Adrenal gland (tissue), 12 donors: ENCODE data around the gene METTL25B. TPM values are rescaled to one million over a fixed set of nuclear protein-coding genes. Genes with fewer than 3 reads are reported as not detected.

Experiments
- DNase-seq, 7 donors: peaks; one replicate each; pipeline ENCODE4 v3.0.0-alpha.2; 2019 to 2020
- H3K27ac ChIP-seq, 5 donors: fragments of 200-600 bp; sonication (generic) in 4 of 5; 1 replicate in 3 of 5; 2 replicates in 2 of 5; pipeline versions ENCODE4 v1.5.1 to v1.8.0; 2016 to 2020; ENCODE audit warnings: mild to moderate bottlenecking in 1 of 5
- H3K27me3 ChIP-seq: fragments of 200-600 bp; 2 replicates; pipeline ENCODE4 v1.8.0; 2021
- H3K36me3 ChIP-seq, 2 donors: fragments of 200-600 bp; replicated peaks in 1 of 2; 1 replicate in 1 of 2; 2 replicates in 1 of 2; pipeline versions ENCODE4 v1.5.1 to v1.8.0; 2018 to 2022
- H3K4me1 ChIP-seq, 2 donors: fragments of 200-600 bp; replicated peaks in 1 of 2; 1 replicate in 1 of 2; 2 replicates in 1 of 2; pipeline versions ENCODE4 v1.5.1 to v1.8.0; 2018 to 2021
- H3K4me3 ChIP-seq, 4 donors: fragments of 200-600 bp; sonication (generic) in 3 of 4; one replicate each; pipeline ENCODE4 v1.5.1; 2016 to 2018
- H3K9me3 ChIP-seq, 3 donors: fragments of 200-600 bp; sonication (generic) in 1 of 3; replicated peaks in 1 of 3; 1 replicate in 2 of 3; 2 replicates in 1 of 3; pipeline versions ENCODE4 v1.5.1 to v1.8.0; 2016 to 2021
- CTCF ChIP-seq, 6 experiments: fragments of 450-650 bp in 4 of 6; fragments of 200-600 bp in 2 of 6; sonication (generic) in 1 of 6; IDR thresholded peaks; 1 replicate in 5 of 6; 2 replicates in 1 of 6; pipeline versions ENCODE4 v1.5.1 to v1.8.0; 2016 to 2021; ENCODE audit warnings: antibody characterized with exemption in 6 of 6, mild to moderate bottlenecking in 2 of 6, moderate library complexity in 1 of 6
- POLR2A ChIP-seq, 2 donors: fragments of 450-650 bp; IDR thresholded peaks; one replicate each; pipeline ENCODE4 v1.6.1; 2017; ENCODE audit warnings: antibody characterized with exemption in 2 of 2, mild to moderate bottlenecking in 2 of 2, moderate library complexity in 1 of 2
- WGBS, 4 donors: extraction: QIAGEN DNeasy Blood & Tissue Kit in 2 of 4; methylation state at CpG; one replicate each; pipeline versions ENCODE4 v1.1.5 to v1.1.7; 2013 to 2017; 5-methylcytosine and 5-hydroxymethylcytosine counted together
- intact Hi-C, 2 donors: fragments of 100-400 bp; cut with DNase I; formaldehyde crosslinking; loops; one replicate each; pipeline versions ENCODE4 v1.14.1 to v1.15.0; 2022 to 2023
- polyA plus RNA-seq, 3 donors: library from polyadenylated mRNA; stranded (reverse); fragments of 200-250 nt in 2 of 3; fragments of 350-450 nt in 1 of 3; fragmentation: Illumina TruSeq in 1 of 3; extraction: RNeasy Lipid Tissue Mini Kit (QIAGEN cat#74804) in 1 of 3; gene quantifications; one replicate each; pipeline ENCODE4 v1.2.3, GENCODE V29; 2013 to 2014
- total RNA-seq, 9 donors: library from RNA; depleted of rRNA in 4 of 9; stranded (reverse); fragments of >200 nt in 4 of 9; fragments of 120-200 nt in 1 of 9; fragmentation: NEBNext Ultra II Directional in 1 of 9; extraction: Animal tissue kit (Norgen Biotek cat#: 25700) in 1 of 9; gene quantifications; one replicate each; pipeline versions ENCODE4 v1.1.0 to v1.2.4, GENCODE V29; 2013 to 2023
- donor health status: healthy with polysubstance abuse.
- donor health status: Bipolar disorder and iron deficiency.
- donor health status: DM: yes; HTN: yes; CAD: no.
- donor health status: DM: no; HTN: no; CAD: no.
- donor health status: DM: no; HTN: no; CAD: no.
- donor health status: DM: yes; HTN: yes; CAD: no.

Gene METTL25B
- total and polyA plus RNA-seq, 12 donors, result 17.4 to 140 (median 32.5) TPM

GRCh38 chr1:156785458-156785857, 57.2 kb downstream of the METTL25B start:
- peaks cover 0 to 60% of the 10 kb centered on the region in 2 donors for H3K36me3 ChIP-seq
- intact Hi-C loops, result no loop called here
- no peaks in the 10 kb centered on the region for H3K27me3 ChIP-seq
- TF ChIP-seq CTCF (IDR thresholded peaks at IDR 0.05), result no peak
- TF ChIP-seq POLR2A (IDR thresholded peaks at IDR 0.05), result no peak
- DNase-seq, result no peak
- H3K9me3 ChIP-seq, result no peaks in the 10 kb centered on the region
- H3K4me3 ChIP-seq, result no peak overlapping the region
- WGBS, 4 donors, result 84 to 93% (median 85%) methylated on average over 6 of the region's 6 CpGs
- H3K4me1 ChIP-seq, result peaks cover 18 to 20% of the 10 kb centered on the region in 2 donors
- H3K27ac ChIP-seq, result no peak overlapping the region

Other genes with a start within 250 kb of the METTL25B start
- 10 to 100 TPM in 8 of 9 donors, 1 to 10 TPM in 1; 7.8 to 89.9 (median 71.2) TPM for gene MEF2D, start 227.7 kb upstream of the METTL25B start, total RNA-seq
- gene MEF2D, start 227.7 kb upstream of the METTL25B start, polyA plus RNA-seq, result 10 to 100 TPM; 29.1 to 37.4 (median 35.3) TPM
- gene IQGAP3, start 155.9 kb upstream of the METTL25B start, total RNA-seq, result 1 to 10 TPM in 4 of 9 donors, under 1 TPM in 5; 0.24 to 5.3 (median 0.83) TPM
- 1 to 10 TPM in 1 of 3 donors, under 1 TPM in 2; 0.16 to 2.2 (median 0.40) TPM for gene IQGAP3, start 155.9 kb upstream of the METTL25B start, polyA plus RNA-seq
- gene TTC24, start 148.7 kb upstream of the METTL25B start, total RNA-seq, result not detected
- gene TTC24, start 148.7 kb upstream of the METTL25B start, polyA plus RNA-seq, result under 1 TPM in 1 of 3 donors, not detected in 2; 0.20 TPM
- 100 to 1,000 TPM in 5 of 9 donors, 10 to 100 TPM in 4; 74.6 to 132 (median 103) TPM for gene NAXE, start 136.7 kb upstream of the METTL25B start, total RNA-seq
- gene NAXE, start 136.7 kb upstream of the METTL25B start, polyA plus RNA-seq, result 100 to 1,000 TPM in 1 of 3 donors, 10 to 100 TPM in 2; 49.4 to 124 (median 69.9) TPM
- gene GPATCH4, start 127.0 kb upstream of the METTL25B start, total RNA-seq, result 10 to 100 TPM in 8 of 9 donors, 1 to 10 TPM in 1; 7.8 to 42.4 (median 24.3) TPM
- 10 to 100 TPM; 13.9 to 72.2 (median 39.3) TPM for gene GPATCH4, start 127.0 kb upstream of the METTL25B start, polyA plus RNA-seq
- 1 to 10 TPM in 2 of 9 donors, under 1 TPM in 4, not detected in 3; 0.17 to 1.5 (median 0.73) TPM for gene HAPLN2, start 109.1 kb upstream of the METTL25B start, total RNA-seq
- gene HAPLN2, start 109.1 kb upstream of the METTL25B start, polyA plus RNA-seq, result 1 to 10 TPM in 2 of 3 donors, not detected in 1; 2.2 to 3.1 TPM
- 10 to 100 TPM in 3 of 9 donors, under 1 TPM in 4, not detected in 2; 0.11 to 36.3 (median 0.57) TPM for gene BCAN, start 86.4 kb upstream of the METTL25B start, total RNA-seq
- gene BCAN, start 86.4 kb upstream of the METTL25B start, polyA plus RNA-seq, result 10 to 100 TPM in 1 of 3 donors, 1 to 10 TPM in 2; 2.4 to 24.9 (median 8.9) TPM
- 10 to 100 TPM in 6 of 9 donors, 1 to 10 TPM in 3; 7.7 to 22.9 (median 13.6) TPM for gene NES, start 51.1 kb upstream of the METTL25B start, total RNA-seq
- gene NES, start 51.1 kb upstream of the METTL25B start, polyA plus RNA-seq, result 10 to 100 TPM; 13.2 to 26.9 (median 18.0) TPM
- 10 to 100 TPM in 1 of 9 donors, 1 to 10 TPM in 8; 3.1 to 11.6 (median 7.0) TPM for gene CRABP2, start 22.9 kb upstream of the METTL25B start, total RNA-seq
- 10 to 100 TPM in 2 of 3 donors, 1 to 10 TPM in 1; 5.0 to 17.8 (median 11.2) TPM for gene CRABP2, start 22.9 kb upstream of the METTL25B start, polyA plus RNA-seq
- gene ISG20L2, start 297 bp downstream of the METTL25B start, total RNA-seq, result 10 to 100 TPM; 10.6 to 38.5 (median 19.3) TPM
- gene ISG20L2, start 297 bp downstream of the METTL25B start, polyA plus RNA-seq, result 10 to 100 TPM in 1 of 3 donors, 1 to 10 TPM in 2; 5.5 to 40.0 (median 8.8) TPM
- 100 to 1,000 TPM in 5 of 9 donors, 10 to 100 TPM in 4; 46.7 to 140 (median 104) TPM for gene MRPL24, start 12.6 kb downstream of the METTL25B start, total RNA-seq
- gene MRPL24, start 12.6 kb downstream of the METTL25B start, polyA plus RNA-seq, result 100 to 1,000 TPM; 154 to 294 (median 239) TPM
- gene HDGF, start 23.2 kb downstream of the METTL25B start, total RNA-seq, result 100 to 1,000 TPM; 119 to 159 (median 144) TPM
- gene HDGF, start 23.2 kb downstream of the METTL25B start, polyA plus RNA-seq, result 100 to 1,000 TPM in 1 of 3 donors, 10 to 100 TPM in 2; 62.0 to 199 (median 96.0) TPM
- gene PRCC, start 39.1 kb downstream of the METTL25B start, total RNA-seq, result 10 to 100 TPM; 35.9 to 77.5 (median 56.9) TPM
- 100 to 1,000 TPM in 1 of 3 donors, 10 to 100 TPM in 2; 63.4 to 137 (median 67.6) TPM for gene PRCC, start 39.1 kb downstream of the METTL25B start, polyA plus RNA-seq
- gene SH2D2A, start 88.4 kb downstream of the METTL25B start, total RNA-seq, result 1 to 10 TPM in 5 of 9 donors, under 1 TPM in 3, not detected in 1; 0.11 to 4.8 (median 2.2) TPM
- 1 to 10 TPM in 1 of 3 donors, under 1 TPM in 2; 0.40 to 3.9 (median 0.91) TPM for gene SH2D2A, start 88.4 kb downstream of the METTL25B start, polyA plus RNA-seq
- 1 to 10 TPM in 1 of 9 donors, under 1 TPM in 6, not detected in 2; 0.04 to 1.3 (median 0.28) TPM for gene INSRR, start 130.6 kb downstream of the METTL25B start, total RNA-seq
- 1 to 10 TPM in 2 of 3 donors, under 1 TPM in 1; 0.22 to 8.7 (median 1.5) TPM for gene INSRR, start 130.6 kb downstream of the METTL25B start, polyA plus RNA-seq
- 10 to 100 TPM in 1 of 9 donors, 1 to 10 TPM in 3, under 1 TPM in 4, not detected in 1; 0.26 to 11.2 (median 3.2) TPM for gene NTRK1, start 132.4 kb downstream of the METTL25B start, total RNA-seq
- gene NTRK1, start 132.4 kb downstream of the METTL25B start, polyA plus RNA-seq, result 10 to 100 TPM in 2 of 3 donors, 1 to 10 TPM in 1; 1.1 to 22.6 (median 13.6) TPM
- 10 to 100 TPM in 5 of 9 donors, 1 to 10 TPM in 4; 4.5 to 31.1 (median 11.0) TPM for gene PEAR1, start 165.2 kb downstream of the METTL25B start, total RNA-seq
- gene PEAR1, start 165.2 kb downstream of the METTL25B start, polyA plus RNA-seq, result 10 to 100 TPM in 1 of 3 donors, 1 to 10 TPM in 2; 4.2 to 15.1 (median 6.2) TPM
- under 1 TPM in 5 of 9 donors, not detected in 4; 0.11 to 0.39 (median 0.26) TPM for gene LRRC71, start 192.2 kb downstream of the METTL25B start, total RNA-seq
- 1 to 10 TPM in 2 of 3 donors, under 1 TPM in 1; 0.20 to 4.6 (median 1.2) TPM for gene LRRC71, start 192.2 kb downstream of the METTL25B start, polyA plus RNA-seq